Astrocyte (in vitro differentiated cells and primary cell): Measurements from ENCODE around the gene PLEKHG3. TPM values are rescaled to one million over a fixed set of nuclear protein-coding genes. Genes with fewer than 3 reads are reported as not detected.

ENCODE experiments used
- DNase-seq: peaks from one replicate; pipeline ENCODE4 v3.0.0-alpha.2; 2010; ENCODE audit warnings: low read depth
- FAIRE-seq: peaks from 2 replicates; lab custom pipeline; 2011; peaks lifted over from hg19 to GRCh38; lab: Jason Lieb, UNC
- H2AFZ ChIP-seq: 2 replicates; pipeline ENCODE4 v1.6.0; 2012; ENCODE audit warnings: low read depth, low read length, inconsistent platforms
- H3K27ac ChIP-seq: 2 replicates; pipeline ENCODE4 v1.5.1; 2011; ENCODE audit warnings: low read depth, low read length, inconsistent platforms
- H3K27me3 ChIP-seq: 2 replicates; pipeline ENCODE4 v1.6.0; 2011; ENCODE audit warnings: low read length, inconsistent platforms; ENCODE audit not compliant: insufficient read depth
- H3K36me3 ChIP-seq: 2 replicates; pipeline ENCODE4 v1.5.1; 2011; ENCODE audit warnings: low read length, inconsistent platforms; ENCODE audit not compliant: insufficient read depth
- H3K4me1 ChIP-seq: 2 replicates; pipeline ENCODE4 v1.5.1; 2011; ENCODE audit warnings: low read length, inconsistent platforms; ENCODE audit not compliant: insufficient read depth
- H3K4me2 ChIP-seq: 2 replicates; pipeline ENCODE4 v1.6.0; 2012; ENCODE audit warnings: low read length, inconsistent platforms
- H3K4me3 ChIP-seq: 2 replicates; pipeline ENCODE4 v1.5.1; 2011; ENCODE audit warnings: low read depth, mild to moderate bottlenecking, low read length, inconsistent platforms; ENCODE audit not compliant: insufficient read depth
- H3K79me2 ChIP-seq: 2 replicates; pipeline ENCODE4 v1.6.0; 2012; ENCODE audit warnings: mild to moderate bottlenecking, low read length, inconsistent platforms; ENCODE audit not compliant: insufficient read depth
- H3K9ac ChIP-seq: 2 replicates; pipeline ENCODE4 v1.6.0; 2012; ENCODE audit warnings: mild to moderate bottlenecking, low read length, inconsistent platforms
- H3K9me3 ChIP-seq: 2 replicates; pipeline ENCODE4 v1.5.1; 2012; ENCODE audit warnings: low read depth, mild to moderate bottlenecking, low read length, inconsistent platforms; ENCODE audit not compliant: insufficient read depth
- H4K20me1 ChIP-seq: 2 replicates; pipeline ENCODE4 v1.6.0; 2012; ENCODE audit warnings: low read length, inconsistent platforms; ENCODE audit not compliant: insufficient read depth
- H3K27ac Mint-ChIP-seq: one replicate; pipeline ENCODE4 v1.8.0; 2021; ENCODE audit warnings: mild to moderate bottlenecking, mixed read lengths; ENCODE audit not compliant: unreplicated experiment
- H3K27me3 Mint-ChIP-seq: one replicate; pipeline ENCODE4 v1.8.0; 2021; ENCODE audit warnings: low read depth, mixed read lengths; ENCODE audit not compliant: unreplicated experiment
- H3K36me3 Mint-ChIP-seq: one replicate; pipeline ENCODE4 v1.8.0; 2021; ENCODE audit warnings: low read depth, mixed read lengths; ENCODE audit not compliant: unreplicated experiment
- H3K4me1 Mint-ChIP-seq: one replicate; pipeline ENCODE4 v1.8.0; 2021; ENCODE audit warnings: low read depth, mixed read lengths; ENCODE audit not compliant: unreplicated experiment
- H3K4me3 Mint-ChIP-seq: one replicate; pipeline ENCODE4 v1.8.0; 2021; ENCODE audit warnings: mild to moderate bottlenecking, moderate library complexity, mixed read lengths; ENCODE audit not compliant: unreplicated experiment
- H3K9me3 Mint-ChIP-seq: one replicate; pipeline ENCODE4 v1.8.0; 2021; ENCODE audit warnings: mild to moderate bottlenecking, mixed read lengths; ENCODE audit not compliant: unreplicated experiment
- EZH2 ChIP-seq: IDR thresholded peaks from 2 replicates; pipeline ENCODE4 v1.6.1; 2012; ENCODE audit warnings: mild to moderate bottlenecking, low read length, inconsistent platforms; ENCODE audit not compliant: insufficient read depth
- total RNA-seq: library from RNA; stranded (reverse); gene quantifications from 2 replicates; pipeline ENCODE4 v1.2.1, GENCODE V29; 2021
- TF ChIP-seq, protein P1 (sequence below): IDR thresholded peaks from 2 replicates; pipeline ENCODE4 v1.5.1; 2011; ENCODE audit warnings: low read depth, mild to moderate bottlenecking, inconsistent platforms, low read length, moderate library complexity; ENCODE audit not compliant: insufficient read depth

The PLEKHG3 gene
- total RNA-seq, 1 donor from 2014 or later, result 98.6 TPM

DNA sequence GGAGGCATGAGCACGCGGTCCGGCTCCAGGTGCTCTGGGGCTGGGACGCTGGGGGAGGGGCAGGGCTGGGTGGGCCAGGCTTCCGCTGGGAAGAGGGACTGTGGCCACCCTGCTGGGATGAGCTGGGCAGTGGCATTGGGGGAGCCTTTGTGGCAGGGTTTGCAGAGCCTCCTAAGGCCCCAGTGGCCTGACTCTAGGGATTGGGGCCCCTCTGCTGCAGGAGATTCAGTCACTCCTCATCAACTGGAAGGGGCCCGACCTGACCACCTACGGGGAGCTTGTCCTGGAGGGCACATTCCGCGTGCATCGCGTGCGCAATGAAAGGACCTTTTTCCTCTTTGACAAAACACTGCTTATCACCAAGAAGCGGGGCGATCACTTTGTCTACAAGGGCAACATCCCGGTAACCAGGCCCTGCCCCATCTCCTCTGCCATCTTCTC is 26.9 kb downstream of the PLEKHG3 start:
- peaks cover 24% of the 10 kb centered on the region for H4K20me1 ChIP-seq
- peaks cover 23% of the 10 kb centered on the region for H3K79me2 ChIP-seq
- no peak overlapping the region for H3K4me2 ChIP-seq
- H3K36me3 ChIP-seq, result peaks cover 21% of the 10 kb centered on the region
- FAIRE-seq (no peak), DNase-seq (no peak)
- Mint-ChIP-seq H3K36me3 (peaks cover 20% of the 10 kb centered on the region), H3K27me3 (no peaks in the 10 kb centered on the region), H3K27ac (no peak overlapping the region), H3K4me1 (peaks cover 20% of the 10 kb centered on the region), H3K4me3 (no peak overlapping the region), H3K9me3 (no peaks in the 10 kb centered on the region)
- H3K9ac ChIP-seq, result no peak overlapping the region
- H2AFZ ChIP-seq, result no peak overlapping the region
- H3K27me3 ChIP-seq, result no peaks in the 10 kb centered on the region
- no peak overlapping the region for H3K27ac ChIP-seq
- H3K9me3 ChIP-seq, result no peaks in the 10 kb centered on the region
- H3K4me3 ChIP-seq, result no peak overlapping the region
- H3K4me1 ChIP-seq, result peaks cover 10% of the 10 kb centered on the region
- no peak for TF ChIP-seq EZH2
- TF ChIP-seq, protein P1, sequence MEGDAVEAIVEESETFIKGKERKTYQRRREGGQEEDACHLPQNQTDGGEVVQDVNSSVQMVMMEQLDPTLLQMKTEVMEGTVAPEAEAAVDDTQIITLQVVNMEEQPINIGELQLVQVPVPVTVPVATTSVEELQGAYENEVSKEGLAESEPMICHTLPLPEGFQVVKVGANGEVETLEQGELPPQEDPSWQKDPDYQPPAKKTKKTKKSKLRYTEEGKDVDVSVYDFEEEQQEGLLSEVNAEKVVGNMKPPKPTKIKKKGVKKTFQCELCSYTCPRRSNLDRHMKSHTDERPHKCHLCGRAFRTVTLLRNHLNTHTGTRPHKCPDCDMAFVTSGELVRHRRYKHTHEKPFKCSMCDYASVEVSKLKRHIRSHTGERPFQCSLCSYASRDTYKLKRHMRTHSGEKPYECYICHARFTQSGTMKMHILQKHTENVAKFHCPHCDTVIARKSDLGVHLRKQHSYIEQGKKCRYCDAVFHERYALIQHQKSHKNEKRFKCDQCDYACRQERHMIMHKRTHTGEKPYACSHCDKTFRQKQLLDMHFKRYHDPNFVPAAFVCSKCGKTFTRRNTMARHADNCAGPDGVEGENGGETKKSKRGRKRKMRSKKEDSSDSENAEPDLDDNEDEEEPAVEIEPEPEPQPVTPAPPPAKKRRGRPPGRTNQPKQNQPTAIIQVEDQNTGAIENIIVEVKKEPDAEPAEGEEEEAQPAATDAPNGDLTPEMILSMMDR, result no peak

DNA sequence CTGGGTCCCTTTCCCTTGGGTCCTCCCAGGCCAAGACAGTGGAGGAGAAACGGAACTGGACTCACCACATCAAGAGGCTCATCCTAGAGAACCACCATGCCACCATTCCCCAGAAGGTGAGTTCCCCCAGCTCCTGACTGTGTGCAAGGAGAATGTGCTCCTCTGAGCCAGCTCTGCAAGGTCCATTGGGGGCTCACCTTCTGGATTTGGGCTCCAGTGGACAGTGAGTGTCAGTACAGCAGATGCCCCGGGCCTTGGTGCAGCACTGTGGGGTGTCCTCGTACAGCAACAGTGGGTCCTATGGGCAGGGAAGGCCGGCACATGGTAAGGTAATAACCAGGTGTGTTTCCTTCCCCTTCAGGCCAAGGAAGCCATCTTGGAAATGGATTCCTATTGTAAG is 27.8 kb downstream of the PLEKHG3 start:
- Histone ChIP-seq H3K9ac (no peak overlapping the region), H3K4me1 (peaks cover under 1% of the 10 kb centered on the region), H3K36me3 (peaks cover 21% of the 10 kb centered on the region), H3K27ac (no peak overlapping the region), H3K9me3 (no peaks in the 10 kb centered on the region), H3K27me3 (no peaks in the 10 kb centered on the region), H3K4me2 (no peak overlapping the region), H4K20me1 (peaks cover 18% of the 10 kb centered on the region), H3K4me3 (no peak overlapping the region), H3K79me2 (peaks cover 14% of the 10 kb centered on the region), H2AFZ (no peak overlapping the region)
- no peaks in the 10 kb centered on the region for H3K27me3 Mint-ChIP-seq
- H3K4me1 Mint-ChIP-seq, result peaks cover 11% of the 10 kb centered on the region
- no peak for DNase-seq
- no peak for FAIRE-seq
- H3K36me3 Mint-ChIP-seq, result peaks cover 20% of the 10 kb centered on the region
- H3K27ac Mint-ChIP-seq, result no peak overlapping the region
- TF ChIP-seq EZH2, result no peak
- TF ChIP-seq, protein P1, result no peak
- H3K9me3 Mint-ChIP-seq, result no peaks in the 10 kb centered on the region
- no peak overlapping the region for H3K4me3 Mint-ChIP-seq

- Histone ChIP-seq H2AFZ (no peak overlapping the region), H4K20me1 (peaks cover 17% of the 10 kb centered on the region), H3K27me3 (no peaks in the 10 kb centered on the region), H3K27ac (no peak overlapping the region), H3K4me3 (no peak overlapping the region), H3K36me3 (peaks cover 21% of the 10 kb centered on the region), H3K79me2 (peaks cover 8% of the 10 kb centered on the region), H3K4me2 (no peak overlapping the region), H3K9me3 (no peaks in the 10 kb centered on the region), H3K9ac (no peak overlapping the region), H3K4me1 (no peaks in the 10 kb centered on the region)
- no peak for TF ChIP-seq EZH2
- TF ChIP-seq, protein P1, result no peak
- Mint-ChIP-seq H3K9me3 (no peaks in the 10 kb centered on the region), H3K36me3 (peaks cover 20% of the 10 kb centered on the region), H3K27me3 (no peaks in the 10 kb centered on the region), H3K27ac (no peak overlapping the region), H3K4me1 (peaks cover 9% of the 10 kb centered on the region), H3K4me3 (no peak overlapping the region)
- no peak for FAIRE-seq
- no peak for DNase-seq
Observed at GRCh38 chr14:64732536-64733120, 28.4 kb downstream of the PLEKHG3 start.
